HEK293 (cell line): ENCODE measurements around the gene CCDC12.

ENCODE experiments used
- CTCF ChIA-PET: fragments of 350-600 bp; formaldehyde crosslinking; extraction: SDS; loops from one replicate; lab custom pipeline; 2021; ENCODE audit warnings: antibody characterized with exemption; lab: Yijun Ruan, JAX
- POLR2A ChIA-PET: fragments of 300-600 bp; formaldehyde crosslinking; extraction: SDS; loops from one replicate; lab custom pipeline; 2020; ENCODE audit warnings: antibody characterized with exemption, inconsistent platforms; lab: Yijun Ruan, JAX
- H3K27ac ChIP-seq: fragments of 200-500 bp; sonication (Bioruptor generic); 2 replicates; pipeline ENCODE4 v1.5.1; 2014; ENCODE audit warnings: low read depth, low read length, control low read depth, inconsistent platforms; ENCODE audit errors: extremely low read depth
- H3K36me3 ChIP-seq, 2 experiments: fragments of 200-500 bp in 1 of 2; sonication (Bioruptor generic) in 1 of 2; 1 replicate in 1 of 2; 2 replicates in 1 of 2; pipeline ENCODE4 v1.5.1; 2014 to 2017; ENCODE audit warnings: inconsistent platforms in 2 of 2, low read length in 2 of 2; ENCODE audit not compliant: control insufficient read depth in 2 of 2, insufficient read depth in 1 of 2
- H3K4me1 ChIP-seq: fragments of 200-500 bp; sonication (Bioruptor generic); 2 replicates; pipeline ENCODE4 v1.5.1; 2014; ENCODE audit warnings: mild to moderate bottlenecking, low read length, inconsistent platforms; ENCODE audit not compliant: control insufficient read depth, insufficient read depth
- H3K4me3 ChIP-seq: 2 replicates; pipeline ENCODE4 v1.5.1; 2011; ENCODE audit warnings: low read depth, mild to moderate bottlenecking, control low read depth, low read length, moderate library complexity
- H3K9me3 ChIP-seq: fragments of 200-500 bp; sonication (Bioruptor generic); 2 replicates; pipeline ENCODE4 v1.5.1; 2014; ENCODE audit warnings: low read depth, low read length, inconsistent platforms; ENCODE audit not compliant: control insufficient read depth, insufficient read depth
- EGR2 ChIP-seq: fragments of 450-650 bp; formaldehyde crosslinking; IDR thresholded peaks from 2 replicates; pipeline ENCODE4 v1.5.1; 2016; ENCODE audit warnings: low read depth, missing biosample characterization, missing genetic modification characterization
- GLIS1 ChIP-seq: fragments of 450-650 bp; formaldehyde crosslinking; IDR thresholded peaks from 2 replicates; pipeline ENCODE4 v1.5.1; 2016; ENCODE audit warnings: missing biosample characterization, missing genetic modification characterization
- PRDM1 ChIP-seq: fragments of 450-650 bp; formaldehyde crosslinking; IDR thresholded peaks from 2 replicates; pipeline ENCODE4; 2016; ENCODE audit warnings: missing biosample characterization, missing genetic modification characterization
- SP7 ChIP-seq: fragments of 450-650 bp; formaldehyde crosslinking; IDR thresholded peaks from 2 replicates; pipeline ENCODE4 v1.5.1; 2016; ENCODE audit warnings: missing biosample characterization, missing genetic modification characterization
- ZFHX2 ChIP-seq: fragments of 450-650 bp; formaldehyde crosslinking; conservative IDR thresholded peaks from 2 replicates; pipeline ENCODE4 v1.5.1; 2016; ENCODE audit warnings: missing biosample characterization, missing genetic modification characterization
- ZFP3 ChIP-seq: fragments of 450-650 bp; formaldehyde crosslinking; IDR thresholded peaks from 2 replicates; pipeline ENCODE4 v1.5.1; 2016; ENCODE audit warnings: low read depth, missing biosample characterization, missing genetic modification characterization
- ZNF239 ChIP-seq: fragments of 450-650 bp; formaldehyde crosslinking; IDR thresholded peaks from 2 replicates; pipeline ENCODE4 v1.5.1; 2016; ENCODE audit warnings: missing biosample characterization, missing genetic modification characterization
- ZNF561 ChIP-seq: fragments of 450-650 bp; IDR thresholded peaks from 2 replicates; pipeline ENCODE4 v1.5.1; 2018; ENCODE audit warnings: missing biosample characterization, missing genetic modification characterization, borderline replicate concordance
- ZNF670 ChIP-seq: fragments of 450-650 bp; formaldehyde crosslinking; IDR thresholded peaks from 2 replicates; pipeline ENCODE4 v1.5.1; 2016; ENCODE audit warnings: missing biosample characterization, missing genetic modification characterization, low read depth
- TF ChIP-seq, protein P1 (sequence below): fragments of 450-650 bp; formaldehyde crosslinking; conservative IDR thresholded peaks from 2 replicates; pipeline ENCODE4 v1.5.1; 2016; ENCODE audit warnings: low read depth, missing biosample characterization, missing genetic modification characterization
- TF ChIP-seq, protein P2 (sequence below): fragments of 450-650 bp; formaldehyde crosslinking; conservative IDR thresholded peaks from 2 replicates; pipeline ENCODE4 v1.5.1; 2016; ENCODE audit warnings: low read depth, missing biosample characterization, missing genetic modification characterization
- TF ChIP-seq, protein P3 (sequence below): fragments of 450-650 bp; formaldehyde crosslinking; IDR thresholded peaks from 2 replicates; pipeline ENCODE4 v1.5.1; 2016; ENCODE audit warnings: missing biosample characterization, missing genetic modification characterization
- TF ChIP-seq, protein P4 (sequence below): fragments of 450-650 bp; formaldehyde crosslinking; IDR thresholded peaks from 2 replicates; pipeline ENCODE4 v1.5.1; 2016; ENCODE audit warnings: missing biosample characterization, missing genetic modification characterization
- TF ChIP-seq, protein P5 (sequence below): fragments of 450-650 bp; IDR thresholded peaks from 2 replicates; pipeline ENCODE4 v1.5.1; 2018; ENCODE audit warnings: missing biosample characterization, missing genetic modification characterization
- TF ChIP-seq, protein P6 (sequence below): IDR thresholded peaks from 2 replicates; pipeline ENCODE4 v1.6.1; 2011; ENCODE audit warnings: mild to moderate bottlenecking, low read depth, low read length, borderline replicate concordance
- TF ChIP-seq, protein P7 (sequence below): fragments of 450-650 bp; formaldehyde crosslinking; IDR thresholded peaks from 2 replicates; pipeline ENCODE4 v1.5.1; 2016; ENCODE audit warnings: missing biosample characterization, missing genetic modification characterization
- TF ChIP-seq, protein P8 (sequence below): fragments of 450-650 bp; formaldehyde crosslinking; IDR thresholded peaks from 2 replicates; pipeline ENCODE4 v1.5.1; 2016; ENCODE audit warnings: missing biosample characterization, missing genetic modification characterization, borderline replicate concordance

Gene CCDC12

DNA sequence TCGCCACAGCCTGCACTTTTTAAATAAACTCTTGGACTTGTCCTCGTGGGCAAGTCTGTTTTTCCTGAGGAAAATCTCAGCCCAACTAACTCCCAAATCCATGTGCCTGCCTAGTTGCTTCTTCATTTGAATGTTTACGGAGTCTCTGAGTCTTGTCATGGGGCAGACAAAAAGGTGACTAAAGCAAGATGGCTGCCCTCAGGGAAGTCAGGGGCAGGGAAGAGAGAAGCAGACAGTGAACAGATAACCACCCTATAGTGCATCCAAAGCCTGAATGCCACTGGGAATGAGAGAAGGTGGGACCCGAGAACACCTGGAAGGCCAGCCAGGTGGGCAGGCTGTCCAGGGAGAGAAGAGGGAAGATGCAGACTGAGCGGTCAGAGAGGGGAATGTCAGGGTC is 21.4 kb downstream of the CCDC12 start (continued):
- TF ChIP-seq, protein P1, sequence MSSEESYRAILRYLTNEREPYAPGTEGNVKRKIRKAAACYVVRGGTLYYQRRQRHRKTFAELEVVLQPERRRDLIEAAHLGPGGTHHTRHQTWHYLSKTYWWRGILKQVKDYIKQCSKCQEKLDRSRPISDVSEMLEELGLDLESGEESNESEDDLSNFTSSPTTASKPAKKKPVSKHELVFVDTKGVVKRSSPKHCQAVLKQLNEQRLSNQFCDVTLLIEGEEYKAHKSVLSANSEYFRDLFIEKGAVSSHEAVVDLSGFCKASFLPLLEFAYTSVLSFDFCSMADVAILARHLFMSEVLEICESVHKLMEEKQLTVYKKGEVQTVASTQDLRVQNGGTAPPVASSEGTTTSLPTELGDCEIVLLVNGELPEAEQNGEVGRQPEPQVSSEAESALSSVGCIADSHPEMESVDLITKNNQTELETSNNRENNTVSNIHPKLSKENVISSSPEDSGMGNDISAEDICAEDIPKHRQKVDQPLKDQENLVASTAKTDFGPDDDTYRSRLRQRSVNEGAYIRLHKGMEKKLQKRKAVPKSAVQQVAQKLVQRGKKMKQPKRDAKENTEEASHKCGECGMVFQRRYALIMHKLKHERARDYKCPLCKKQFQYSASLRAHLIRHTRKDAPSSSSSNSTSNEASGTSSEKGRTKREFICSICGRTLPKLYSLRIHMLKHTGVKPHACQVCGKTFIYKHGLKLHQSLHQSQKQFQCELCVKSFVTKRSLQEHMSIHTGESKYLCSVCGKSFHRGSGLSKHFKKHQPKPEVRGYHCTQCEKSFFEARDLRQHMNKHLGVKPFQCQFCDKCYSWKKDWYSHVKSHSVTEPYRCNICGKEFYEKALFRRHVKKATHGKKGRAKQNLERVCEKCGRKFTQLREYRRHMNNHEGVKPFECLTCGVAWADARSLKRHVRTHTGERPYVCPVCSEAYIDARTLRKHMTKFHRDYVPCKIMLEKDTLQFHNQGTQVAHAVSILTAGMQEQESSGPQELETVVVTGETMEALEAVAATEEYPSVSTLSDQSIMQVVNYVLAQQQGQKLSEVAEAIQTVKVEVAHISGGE (tag by site-specific recombination) = no peak
- TF ChIP-seq, protein P2, sequence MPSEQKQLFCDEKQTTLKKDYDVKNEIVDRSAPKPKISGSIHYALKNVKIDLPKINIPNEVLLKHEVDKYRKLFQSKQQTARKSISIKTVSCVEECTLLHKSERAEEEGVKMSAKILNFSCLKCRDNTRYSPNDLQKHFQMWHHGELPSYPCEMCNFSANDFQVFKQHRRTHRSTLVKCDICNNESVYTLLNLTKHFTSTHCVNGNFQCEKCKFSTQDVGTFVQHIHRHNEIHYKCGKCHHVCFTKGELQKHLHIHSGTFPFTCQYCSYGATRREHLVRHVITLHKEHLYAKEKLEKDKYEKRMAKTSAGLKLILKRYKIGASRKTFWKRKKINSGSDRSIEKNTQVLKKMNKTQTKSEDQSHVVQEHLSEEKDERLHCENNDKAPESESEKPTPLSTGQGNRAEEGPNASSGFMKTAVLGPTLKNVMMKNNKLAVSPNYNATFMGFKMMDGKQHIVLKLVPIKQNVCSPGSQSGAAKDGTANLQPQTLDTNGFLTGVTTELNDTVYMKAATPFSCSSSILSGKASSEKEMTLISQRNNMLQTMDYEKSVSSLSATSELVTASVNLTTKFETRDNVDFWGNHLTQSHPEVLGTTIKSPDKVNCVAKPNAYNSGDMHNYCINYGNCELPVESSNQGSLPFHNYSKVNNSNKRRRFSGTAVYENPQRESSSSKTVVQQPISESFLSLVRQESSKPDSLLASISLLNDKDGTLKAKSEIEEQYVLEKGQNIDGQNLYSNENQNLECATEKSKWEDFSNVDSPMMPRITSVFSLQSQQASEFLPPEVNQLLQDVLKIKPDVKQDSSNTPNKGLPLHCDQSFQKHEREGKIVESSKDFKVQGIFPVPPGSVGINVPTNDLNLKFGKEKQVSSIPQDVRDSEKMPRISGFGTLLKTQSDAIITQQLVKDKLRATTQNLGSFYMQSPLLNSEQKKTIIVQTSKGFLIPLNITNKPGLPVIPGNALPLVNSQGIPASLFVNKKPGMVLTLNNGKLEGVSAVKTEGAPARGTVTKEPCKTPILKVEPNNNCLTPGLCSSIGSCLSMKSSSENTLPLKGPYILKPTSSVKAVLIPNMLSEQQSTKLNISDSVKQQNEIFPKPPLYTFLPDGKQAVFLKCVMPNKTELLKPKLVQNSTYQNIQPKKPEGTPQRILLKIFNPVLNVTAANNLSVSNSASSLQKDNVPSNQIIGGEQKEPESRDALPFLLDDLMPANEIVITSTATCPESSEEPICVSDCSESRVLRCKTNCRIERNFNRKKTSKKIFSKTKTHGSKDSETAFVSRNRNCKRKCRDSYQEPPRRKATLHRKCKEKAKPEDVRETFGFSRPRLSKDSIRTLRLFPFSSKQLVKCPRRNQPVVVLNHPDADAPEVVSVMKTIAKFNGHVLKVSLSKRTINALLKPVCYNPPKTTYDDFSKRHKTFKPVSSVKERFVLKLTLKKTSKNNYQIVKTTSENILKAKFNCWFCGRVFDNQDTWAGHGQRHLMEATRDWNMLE (tag by site-specific recombination) = no peak
- TF ChIP-seq SP7 (tag by site-specific recombination) = no peak
- TF ChIP-seq, protein P3, sequence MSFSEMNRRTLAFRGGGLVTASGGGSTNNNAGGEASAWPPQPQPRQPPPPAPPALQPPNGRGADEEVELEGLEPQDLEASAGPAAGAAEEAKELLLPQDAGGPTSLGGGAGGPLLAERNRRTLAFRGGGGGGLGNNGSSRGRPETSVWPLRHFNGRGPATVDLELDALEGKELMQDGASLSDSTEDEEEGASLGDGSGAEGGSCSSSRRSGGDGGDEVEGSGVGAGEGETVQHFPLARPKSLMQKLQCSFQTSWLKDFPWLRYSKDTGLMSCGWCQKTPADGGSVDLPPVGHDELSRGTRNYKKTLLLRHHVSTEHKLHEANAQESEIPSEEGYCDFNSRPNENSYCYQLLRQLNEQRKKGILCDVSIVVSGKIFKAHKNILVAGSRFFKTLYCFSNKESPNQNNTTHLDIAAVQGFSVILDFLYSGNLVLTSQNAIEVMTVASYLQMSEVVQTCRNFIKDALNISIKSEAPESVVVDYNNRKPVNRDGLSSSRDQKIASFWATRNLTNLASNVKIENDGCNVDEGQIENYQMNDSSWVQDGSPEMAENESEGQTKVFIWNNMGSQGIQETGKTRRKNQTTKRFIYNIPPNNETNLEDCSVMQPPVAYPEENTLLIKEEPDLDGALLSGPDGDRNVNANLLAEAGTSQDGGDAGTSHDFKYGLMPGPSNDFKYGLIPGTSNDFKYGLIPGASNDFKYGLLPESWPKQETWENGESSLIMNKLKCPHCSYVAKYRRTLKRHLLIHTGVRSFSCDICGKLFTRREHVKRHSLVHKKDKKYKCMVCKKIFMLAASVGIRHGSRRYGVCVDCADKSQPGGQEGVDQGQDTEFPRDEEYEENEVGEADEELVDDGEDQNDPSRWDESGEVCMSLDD = no peak

DNA sequence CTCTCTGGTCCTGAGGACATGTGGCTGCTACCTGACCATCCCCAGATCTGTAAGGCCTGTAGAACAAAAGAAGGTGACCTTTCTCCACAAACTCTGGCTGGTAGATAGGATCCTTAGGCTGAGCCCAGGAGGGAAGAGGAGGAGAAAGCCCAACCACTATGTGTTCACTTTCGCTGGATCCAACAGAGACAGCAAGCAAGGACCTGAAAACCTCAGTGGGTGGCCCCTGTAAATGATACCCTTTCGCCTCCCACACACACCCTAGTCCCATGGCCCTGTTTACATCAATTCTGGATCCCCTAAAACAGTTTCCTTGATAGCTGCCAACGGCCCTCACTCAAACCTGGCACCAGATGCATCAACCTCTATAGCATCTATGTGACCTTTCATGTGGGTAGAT is 22.4 kb downstream of the CCDC12 start:
- no peak overlapping the region for H3K4me3 ChIP-seq
- no peak overlapping the region for H3K27ac ChIP-seq
- POLR2A ChIA-PET = no interaction called here
- TF ChIP-seq GLIS1 (peak; percentile 56), ZNF239 (tag by site-specific recombination) (no peak), EGR2 (tag by site-specific recombination) (peak; percentile 53; the same call in 1 of the 2 replicates), ZNF561 (tag by site-specific recombination) (no peak), PRDM1 (tag by site-specific recombination) (peak; percentile 57; the same call in 1 of the 2 replicates), ZFHX2 (tag by site-specific recombination) (peak; percentile 65), ZNF670 (tag by site-specific recombination) (no peak), ZFP3 (tag by site-specific recombination) (no peak)
- TF ChIP-seq, protein P4, sequence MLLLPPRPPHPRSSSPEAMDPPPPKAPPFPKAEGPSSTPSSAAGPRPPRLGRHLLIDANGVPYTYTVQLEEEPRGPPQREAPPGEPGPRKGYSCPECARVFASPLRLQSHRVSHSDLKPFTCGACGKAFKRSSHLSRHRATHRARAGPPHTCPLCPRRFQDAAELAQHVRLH = no peak
- TF ChIP-seq, protein P5, sequence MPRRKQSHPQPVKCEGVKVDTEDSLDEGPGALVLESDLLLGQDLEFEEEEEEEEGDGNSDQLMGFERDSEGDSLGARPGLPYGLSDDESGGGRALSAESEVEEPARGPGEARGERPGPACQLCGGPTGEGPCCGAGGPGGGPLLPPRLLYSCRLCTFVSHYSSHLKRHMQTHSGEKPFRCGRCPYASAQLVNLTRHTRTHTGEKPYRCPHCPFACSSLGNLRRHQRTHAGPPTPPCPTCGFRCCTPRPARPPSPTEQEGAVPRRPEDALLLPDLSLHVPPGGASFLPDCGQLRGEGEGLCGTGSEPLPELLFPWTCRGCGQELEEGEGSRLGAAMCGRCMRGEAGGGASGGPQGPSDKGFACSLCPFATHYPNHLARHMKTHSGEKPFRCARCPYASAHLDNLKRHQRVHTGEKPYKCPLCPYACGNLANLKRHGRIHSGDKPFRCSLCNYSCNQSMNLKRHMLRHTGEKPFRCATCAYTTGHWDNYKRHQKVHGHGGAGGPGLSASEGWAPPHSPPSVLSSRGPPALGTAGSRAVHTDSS (tag by site-specific recombination) = no peak
- TF ChIP-seq, protein P6, sequence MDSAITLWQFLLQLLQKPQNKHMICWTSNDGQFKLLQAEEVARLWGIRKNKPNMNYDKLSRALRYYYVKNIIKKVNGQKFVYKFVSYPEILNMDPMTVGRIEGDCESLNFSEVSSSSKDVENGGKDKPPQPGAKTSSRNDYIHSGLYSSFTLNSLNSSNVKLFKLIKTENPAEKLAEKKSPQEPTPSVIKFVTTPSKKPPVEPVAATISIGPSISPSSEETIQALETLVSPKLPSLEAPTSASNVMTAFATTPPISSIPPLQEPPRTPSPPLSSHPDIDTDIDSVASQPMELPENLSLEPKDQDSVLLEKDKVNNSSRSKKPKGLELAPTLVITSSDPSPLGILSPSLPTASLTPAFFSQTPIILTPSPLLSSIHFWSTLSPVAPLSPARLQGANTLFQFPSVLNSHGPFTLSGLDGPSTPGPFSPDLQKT = no peak
- TF ChIP-seq, protein P7, sequence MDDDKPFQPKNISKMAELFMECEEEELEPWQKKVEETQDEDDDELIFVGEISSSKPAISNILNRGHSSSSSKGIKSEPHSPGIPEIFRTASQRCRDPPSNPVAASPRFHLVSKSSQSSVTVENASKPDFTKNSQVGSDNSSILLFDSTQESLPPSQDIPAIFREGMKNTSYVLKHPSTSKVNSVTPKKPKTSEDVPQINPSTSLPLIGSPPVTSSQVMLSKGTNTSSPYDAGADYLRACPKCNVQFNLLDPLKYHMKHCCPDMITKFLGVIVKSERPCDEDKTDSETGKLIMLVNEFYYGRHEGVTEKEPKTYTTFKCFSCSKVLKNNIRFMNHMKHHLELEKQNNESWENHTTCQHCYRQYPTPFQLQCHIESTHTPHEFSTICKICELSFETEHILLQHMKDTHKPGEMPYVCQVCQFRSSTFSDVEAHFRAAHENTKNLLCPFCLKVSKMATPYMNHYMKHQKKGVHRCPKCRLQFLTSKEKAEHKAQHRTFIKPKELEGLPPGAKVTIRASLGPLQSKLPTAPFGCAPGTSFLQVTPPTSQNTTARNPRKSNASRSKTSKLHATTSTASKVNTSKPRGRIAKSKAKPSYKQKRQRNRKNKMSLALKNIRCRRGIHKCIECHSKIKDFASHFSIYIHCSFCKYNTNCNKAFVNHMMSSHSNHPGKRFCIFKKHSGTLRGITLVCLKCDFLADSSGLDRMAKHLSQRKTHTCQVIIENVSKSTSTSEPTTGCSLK (tag by site-specific recombination) = no peak
- TF ChIP-seq, protein P8, sequence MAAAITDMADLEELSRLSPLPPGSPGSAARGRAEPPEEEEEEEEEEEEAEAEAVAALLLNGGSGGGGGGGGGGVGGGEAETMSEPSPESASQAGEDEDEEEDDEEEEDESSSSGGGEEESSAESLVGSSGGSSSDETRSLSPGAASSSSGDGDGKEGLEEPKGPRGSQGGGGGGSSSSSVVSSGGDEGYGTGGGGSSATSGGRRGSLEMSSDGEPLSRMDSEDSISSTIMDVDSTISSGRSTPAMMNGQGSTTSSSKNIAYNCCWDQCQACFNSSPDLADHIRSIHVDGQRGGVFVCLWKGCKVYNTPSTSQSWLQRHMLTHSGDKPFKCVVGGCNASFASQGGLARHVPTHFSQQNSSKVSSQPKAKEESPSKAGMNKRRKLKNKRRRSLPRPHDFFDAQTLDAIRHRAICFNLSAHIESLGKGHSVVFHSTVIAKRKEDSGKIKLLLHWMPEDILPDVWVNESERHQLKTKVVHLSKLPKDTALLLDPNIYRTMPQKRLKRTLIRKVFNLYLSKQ (tag by site-specific recombination) = no peak

More for the DNA sequence above, 22.4 kb downstream of the CCDC12 start:
- Histone ChIP-seq H3K4me1 (0 out of 2 replicates have a peak, but pooled peaks cover 2% of the 10 kb centered on the region), H3K9me3 (no peaks in the 10 kb centered on the region), H3K36me3 (peaks cover 0 to 1% of the 10 kb centered on the region in 2 experiments; a peak in 1 of 3 replicates)
- CTCF ChIA-PET = no interaction called here
